ENCODE results near the gene ANAPC2. TPM values are rescaled to one million over a fixed set of nuclear protein-coding genes. Genes with fewer than 3 reads are reported as not detected.
A peak's percentile ranks its signal among the peaks of the same experiment; 100 is the strongest.

Gene ANAPC2
- total RNA-seq, 1 experiment from 2014 or later: 49.4 TPM

DNA sequence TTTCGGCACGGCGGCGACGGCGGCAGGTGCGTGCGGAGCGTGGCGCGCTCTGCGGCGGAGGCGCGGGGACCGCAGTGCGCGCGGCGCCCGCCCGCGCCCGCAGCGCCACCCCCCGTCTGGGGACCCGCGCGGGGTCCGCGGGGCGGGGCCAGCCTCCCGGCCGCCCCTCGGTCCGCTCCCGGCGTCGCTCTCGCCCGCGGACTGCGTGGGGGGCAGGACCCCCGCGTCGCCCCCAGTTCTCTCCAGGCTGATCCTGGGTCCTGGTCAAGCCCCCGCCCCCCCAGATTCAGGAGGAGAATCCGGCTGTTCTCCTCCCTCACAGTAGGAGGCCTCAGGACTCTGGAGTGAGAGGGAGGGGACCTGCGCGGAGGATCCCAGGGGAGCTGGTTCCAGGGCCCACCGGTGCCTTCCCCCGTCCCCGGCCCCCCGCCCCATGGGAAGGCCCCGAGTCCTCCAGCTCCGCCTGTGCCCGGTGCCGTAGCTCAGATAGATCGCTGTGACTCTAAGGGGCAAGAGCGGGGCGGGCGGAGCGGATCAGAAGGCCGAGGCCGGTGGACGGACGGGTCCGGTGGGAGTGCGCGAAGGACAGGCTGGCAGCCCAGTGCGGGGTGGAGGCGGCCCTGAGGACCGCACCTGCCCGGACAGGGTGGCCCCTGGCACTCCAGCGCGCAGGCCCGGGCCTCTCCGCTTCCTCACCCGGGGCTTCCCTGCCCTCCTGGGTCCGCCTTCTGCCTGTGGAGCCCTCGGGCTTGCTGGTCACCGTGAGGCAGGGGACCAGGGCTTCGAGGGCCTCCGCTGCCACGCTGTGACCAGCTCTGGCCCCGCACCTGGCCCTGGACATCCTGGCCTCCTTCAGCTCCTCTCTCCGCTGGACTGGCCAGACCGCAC lies 34.1 kb upstream of the ANAPC2 start, which contains the start of gene RNF208:
RNF208 (minus strand) TSS at position 51 of the 888 bp plus-strand sequence. CDS start 1,028 bp downstream, outside the sequence.
- Mint-ChIP-seq H3K36me3 (ENCODE audit: insufficient read depth, unreplicated experiment) (peaks cover 51% of the 10 kb centered on the region), H3K4me3 (ENCODE audit: low read depth, unreplicated experiment) (peak within 1 kb of the TSS; percentile 70)

DNA sequence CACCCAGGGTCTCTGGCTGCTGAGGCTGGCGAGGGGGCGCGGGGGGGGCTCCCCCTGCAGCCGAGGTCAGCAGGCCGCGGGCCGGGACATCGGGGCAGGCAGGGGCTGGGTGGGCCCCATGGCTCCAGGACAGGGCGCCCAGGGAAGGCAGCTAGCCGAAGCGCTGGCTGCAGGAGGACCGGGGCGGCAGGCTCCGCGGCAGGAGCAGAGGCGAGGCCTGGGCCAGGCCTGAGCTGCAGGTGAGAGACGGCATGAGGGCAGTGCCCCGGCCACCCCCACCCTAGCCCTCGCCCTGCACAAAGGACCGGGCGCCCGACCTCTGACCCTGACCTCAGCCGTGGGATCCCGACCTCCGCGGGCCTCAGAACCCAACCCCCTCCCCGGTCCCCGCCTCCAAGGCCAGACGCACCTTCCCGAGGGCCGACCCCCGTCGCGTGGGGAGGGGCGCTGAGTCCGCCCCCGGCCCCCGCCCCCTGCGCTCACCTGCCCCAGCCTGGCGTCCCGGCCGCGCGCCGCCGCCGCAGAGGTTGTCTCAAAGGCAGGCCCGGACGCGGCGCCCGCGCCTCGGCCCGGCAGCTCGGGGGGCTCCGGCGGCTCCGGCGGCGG lies 33.2 kb upstream of the ANAPC2 start:
- intact Hi-C loops (cut with micrococcal nuclease; ENCODE audit: unreplicated experiment): no loop called here
- no peak overlapping the region for H3K27ac Mint-ChIP-seq (ENCODE audit: unreplicated experiment)
- TF ChIP-seq, protein P1, sequence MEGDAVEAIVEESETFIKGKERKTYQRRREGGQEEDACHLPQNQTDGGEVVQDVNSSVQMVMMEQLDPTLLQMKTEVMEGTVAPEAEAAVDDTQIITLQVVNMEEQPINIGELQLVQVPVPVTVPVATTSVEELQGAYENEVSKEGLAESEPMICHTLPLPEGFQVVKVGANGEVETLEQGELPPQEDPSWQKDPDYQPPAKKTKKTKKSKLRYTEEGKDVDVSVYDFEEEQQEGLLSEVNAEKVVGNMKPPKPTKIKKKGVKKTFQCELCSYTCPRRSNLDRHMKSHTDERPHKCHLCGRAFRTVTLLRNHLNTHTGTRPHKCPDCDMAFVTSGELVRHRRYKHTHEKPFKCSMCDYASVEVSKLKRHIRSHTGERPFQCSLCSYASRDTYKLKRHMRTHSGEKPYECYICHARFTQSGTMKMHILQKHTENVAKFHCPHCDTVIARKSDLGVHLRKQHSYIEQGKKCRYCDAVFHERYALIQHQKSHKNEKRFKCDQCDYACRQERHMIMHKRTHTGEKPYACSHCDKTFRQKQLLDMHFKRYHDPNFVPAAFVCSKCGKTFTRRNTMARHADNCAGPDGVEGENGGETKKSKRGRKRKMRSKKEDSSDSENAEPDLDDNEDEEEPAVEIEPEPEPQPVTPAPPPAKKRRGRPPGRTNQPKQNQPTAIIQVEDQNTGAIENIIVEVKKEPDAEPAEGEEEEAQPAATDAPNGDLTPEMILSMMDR (IDR thresholded peaks at IDR 0.05; ENCODE audit: unreplicated experiment): no peak

More for the DNA sequence above, 34.1 kb upstream of the ANAPC2 start, which contains the start of gene RNF208:
- Mint-ChIP-seq H3K4me1 (ENCODE audit: low read depth, unreplicated experiment) (peaks cover 13% of the 10 kb centered on the region), H3K27ac (ENCODE audit: unreplicated experiment) (peak within 1 kb of the TSS; percentile 69), H3K9me3 (ENCODE audit: low read depth, unreplicated experiment) (no peaks in the 10 kb centered on the region), H3K27me3 (ENCODE audit: unreplicated experiment) (no peaks in the 10 kb centered on the region)
- TF ChIP-seq, protein P1 (IDR thresholded peaks at IDR 0.05; ENCODE audit: unreplicated experiment): no peak
- BruUV-seq (replicated peaks): no TSS peak
- intact Hi-C loops (cut with micrococcal nuclease; ENCODE audit: unreplicated experiment): no loop called here
- CTCF ChIA-PET: interaction anchor here (0.5 to 1.4 kb wide), 7 partner anchors 8 to 60 kb away, joined by 3 to 5 read pairs (median 3); partner anchors contain the start of gene TPRN
- no peak for DNase-seq

DNA sequence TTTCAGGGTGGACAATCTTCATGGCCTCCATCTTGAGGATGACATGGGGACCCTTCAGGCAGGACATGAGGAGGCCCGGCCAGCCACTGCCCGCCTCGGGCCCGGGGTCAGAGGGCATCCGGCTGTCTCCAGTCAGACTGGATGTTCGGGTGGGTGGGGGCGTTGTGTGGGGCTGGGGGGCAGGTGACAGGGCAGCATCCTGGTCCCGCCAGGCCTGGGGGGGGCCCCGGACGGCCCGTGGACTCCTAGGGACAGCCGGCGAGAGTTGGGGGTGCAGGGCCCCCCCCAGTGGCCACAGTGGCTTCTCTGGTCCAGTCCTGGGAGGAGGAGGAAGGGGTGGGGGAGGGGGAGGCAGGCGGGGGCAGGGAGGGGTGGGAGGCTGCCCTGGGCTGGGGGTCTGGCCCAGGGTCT lies 32.7 kb upstream of the ANAPC2 start:
- Mint-ChIP-seq H3K4me1 (ENCODE audit: low read depth, unreplicated experiment) (peaks cover 1% of the 10 kb centered on the region), H3K36me3 (ENCODE audit: insufficient read depth, unreplicated experiment) (peaks cover 48% of the 10 kb centered on the region), H3K9me3 (ENCODE audit: low read depth, unreplicated experiment) (no peaks in the 10 kb centered on the region), H3K4me3 (ENCODE audit: low read depth, unreplicated experiment) (no peak overlapping the region), H3K27ac (ENCODE audit: unreplicated experiment) (no peak overlapping the region), H3K27me3 (ENCODE audit: unreplicated experiment) (no peaks in the 10 kb centered on the region)
- no TSS peak for BruUV-seq (replicated peaks)
- no peak for DNase-seq
- TF ChIP-seq, protein P1 (IDR thresholded peaks at IDR 0.05; ENCODE audit: unreplicated experiment): no peak
- CTCF ChIA-PET: no interaction called here
- intact Hi-C loops (cut with micrococcal nuclease; ENCODE audit: unreplicated experiment): no loop called here

More for the DNA sequence above, 33.2 kb upstream of the ANAPC2 start:
- DNase-seq: no peak
- Mint-ChIP-seq H3K27me3 (ENCODE audit: unreplicated experiment) (no peaks in the 10 kb centered on the region), H3K36me3 (ENCODE audit: insufficient read depth, unreplicated experiment) (peaks cover 50% of the 10 kb centered on the region), H3K4me1 (ENCODE audit: low read depth, unreplicated experiment) (peaks cover 6% of the 10 kb centered on the region), H3K4me3 (ENCODE audit: low read depth, unreplicated experiment) (no peak overlapping the region), H3K9me3 (ENCODE audit: low read depth, unreplicated experiment) (no peaks in the 10 kb centered on the region)
- CTCF ChIA-PET: interaction anchor here (0.5 kb wide), 1 partner anchor 45 kb away, joined by 3 read pairs; no protein-coding TSS in a partner anchor
- no TSS peak for BruUV-seq (replicated peaks)

DNA sequence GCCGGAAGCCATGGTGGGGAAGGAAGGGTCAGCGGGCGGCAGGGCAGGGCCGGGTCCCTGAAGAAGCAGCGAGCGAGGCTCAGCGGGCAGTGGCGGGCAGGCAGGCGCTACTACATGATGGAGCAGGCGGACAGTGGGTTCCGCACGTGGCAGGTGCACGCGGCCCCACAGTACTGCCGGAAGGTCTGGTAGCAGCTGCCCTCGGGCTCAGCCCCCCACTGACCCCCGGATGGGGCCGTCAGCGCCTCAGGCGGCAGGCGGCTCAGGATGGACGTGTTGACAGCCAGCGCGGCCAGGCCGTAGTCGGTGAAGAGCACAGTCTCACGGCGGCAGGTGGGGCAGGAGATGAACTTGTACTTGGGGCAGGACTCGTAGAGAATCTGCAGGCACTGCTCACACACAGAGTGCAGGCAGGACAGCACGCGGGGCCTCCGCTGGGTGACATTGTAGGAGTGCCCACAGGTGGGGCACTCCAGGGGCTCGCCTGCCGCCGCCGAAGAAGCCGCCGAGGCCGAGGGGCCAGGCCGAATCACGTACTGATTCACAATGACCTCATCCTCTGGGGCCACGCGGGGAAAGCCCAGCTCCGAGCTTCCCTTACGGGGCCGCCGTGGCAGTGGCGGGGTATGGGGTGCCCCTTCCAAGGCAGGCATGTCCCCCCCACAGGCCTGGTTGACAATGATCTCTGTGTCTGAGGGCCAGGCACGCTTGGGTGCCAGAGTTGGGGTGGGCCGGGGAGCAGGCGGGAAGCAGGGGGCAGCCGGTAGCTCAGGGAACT lies 32.1 kb upstream of the ANAPC2 start:
- Mint-ChIP-seq H3K27me3 (ENCODE audit: unreplicated experiment) (no peaks in the 10 kb centered on the region), H3K9me3 (ENCODE audit: low read depth, unreplicated experiment) (no peaks in the 10 kb centered on the region), H3K36me3 (ENCODE audit: insufficient read depth, unreplicated experiment) (peaks cover 48% of the 10 kb centered on the region), H3K4me3 (ENCODE audit: low read depth, unreplicated experiment) (no peak overlapping the region), H3K27ac (ENCODE audit: unreplicated experiment) (no peak overlapping the region), H3K4me1 (ENCODE audit: low read depth, unreplicated experiment) (no peaks in the 10 kb centered on the region)
- TF ChIP-seq, protein P1 (IDR thresholded peaks at IDR 0.05; ENCODE audit: unreplicated experiment): no peak
- no TSS peak for BruUV-seq (replicated peaks)
- DNase-seq: no peak
- CTCF ChIA-PET: interaction anchor here (0.5 kb wide), 1 partner anchor 84 kb away, joined by 3 read pairs; no protein-coding TSS in a partner anchor
- intact Hi-C loops (cut with micrococcal nuclease; ENCODE audit: unreplicated experiment): no loop called here

Data from Calu3 (cell line).